CD14-positive monocyte (primary cell): ENCODE measurements around the gene HHIPL1. TPM values are rescaled to one million over a fixed set of nuclear protein-coding genes. Genes with fewer than 3 reads are reported as not detected.

Source experiments
- DNase-seq, 3 donors: peaks; one replicate each; pipeline ENCODE4 v3.0.0-alpha.2; 2011 to 2022
- H2AFZ ChIP-seq: 2 replicates; pipeline ENCODE4 v1.6.0; 2012; ENCODE audit warnings: mild to moderate bottlenecking, low read depth, low read length, inconsistent platforms; ENCODE audit not compliant: insufficient read depth, poor library complexity, severe bottlenecking
- H3K27ac ChIP-seq, 2 donors: 1 replicate in 1 of 2; 2 replicates in 1 of 2; pipeline ENCODE4 v1.5.1; 2012 to 2013; ENCODE audit warnings: low read length in 2 of 2, control low read depth in 1 of 2, inconsistent platforms in 1 of 2, low read depth in 1 of 2, mild to moderate bottlenecking in 1 of 2
- H3K27me3 ChIP-seq, 2 donors: one replicate each; pipeline versions ENCODE4 v1.6.0 to v1.6.1; 2011 to 2013; ENCODE audit warnings: low read length in 2 of 2; ENCODE audit not compliant: control insufficient read depth in 2 of 2, insufficient read depth in 2 of 2
- H3K36me3 ChIP-seq, 2 donors: replicated peaks in 1 of 2; 1 replicate in 1 of 2; 2 replicates in 1 of 2; pipeline versions ENCODE4 v1.5.1 to v1.6.1; 2012 to 2013; ENCODE audit warnings: low read length in 2 of 2, control low read depth in 1 of 2, inconsistent platforms in 1 of 2, mild to moderate bottlenecking in 1 of 2; ENCODE audit not compliant: insufficient read depth in 2 of 2, control insufficient read depth in 1 of 2
- H3K4me1 ChIP-seq, 2 donors: 1 replicate in 1 of 2; 2 replicates in 1 of 2; pipeline versions ENCODE4 v1.5.1 to v1.6.1; 2012 to 2013; ENCODE audit warnings: low read length in 2 of 2, control low read depth in 1 of 2, inconsistent platforms in 1 of 2, mild to moderate bottlenecking in 1 of 2, moderate library complexity in 1 of 2; ENCODE audit not compliant: insufficient read depth in 2 of 2, control insufficient read depth in 1 of 2
- H3K4me2 ChIP-seq: replicated peaks from 2 replicates; pipeline ENCODE3; 2012; ENCODE audit warnings: low read length, moderate library complexity, mild to moderate bottlenecking; ENCODE audit not compliant: poor library complexity, severe bottlenecking; ENCODE audit errors: extremely low read depth
- H3K4me3 ChIP-seq, 3 experiments: fragments of 200-600 bp in 1 of 3; sonication (generic) in 1 of 3; replicated peaks in 1 of 3; 1 replicate in 2 of 3; 2 replicates in 1 of 3; pipeline ENCODE4 v1.5.1; 2011 to 2013; ENCODE audit warnings: low read length in 3 of 3, mild to moderate bottlenecking in 3 of 3, control low read depth in 2 of 3, low read depth in 2 of 3, inconsistent platforms in 1 of 3, moderate library complexity in 1 of 3
- H3K79me2 ChIP-seq: 2 replicates; pipeline ENCODE4 v1.6.0; 2012; ENCODE audit warnings: mild to moderate bottlenecking, control low read depth, inconsistent platforms, low read length, moderate library complexity; ENCODE audit not compliant: insufficient read depth
- H3K9ac ChIP-seq: 2 replicates; pipeline ENCODE4 v1.6.0; 2017; ENCODE audit warnings: low read length, mild to moderate bottlenecking; ENCODE audit not compliant: insufficient read depth, poor library complexity, severe bottlenecking
- H3K9me3 ChIP-seq, 2 donors: replicated peaks in 1 of 2; 1 replicate in 1 of 2; 2 replicates in 1 of 2; pipeline versions ENCODE4 v1.5.1 to v1.6.1; 2012 to 2013; ENCODE audit warnings: low read length in 2 of 2, control low read depth in 1 of 2; ENCODE audit not compliant: control insufficient read depth in 1 of 2, insufficient read depth in 1 of 2
- H4K20me1 ChIP-seq: 2 replicates; pipeline ENCODE4 v1.6.0; 2012; ENCODE audit warnings: mild to moderate bottlenecking, low read length, control low read depth, moderate library complexity; ENCODE audit not compliant: insufficient read depth
- H3K27ac Mint-ChIP-seq, 7 donors: one replicate each; pipeline ENCODE4 v1.8.0; 2020; ENCODE audit warnings: mild to moderate bottlenecking in 7 of 7, mixed read lengths in 7 of 7, moderate library complexity in 6 of 7, inconsistent platforms in 2 of 7
- H3K27me3 Mint-ChIP-seq, 3 donors: one replicate each; pipeline ENCODE4 v1.8.0; 2021 to 2022; ENCODE audit warnings: low read depth in 3 of 3, mild to moderate bottlenecking in 3 of 3, mixed read lengths in 3 of 3, moderate library complexity in 3 of 3, inconsistent platforms in 1 of 3
- H3K36me3 Mint-ChIP-seq, 2 donors: one replicate each; pipeline ENCODE4 v1.8.0; 2020; ENCODE audit warnings: mixed read lengths in 2 of 2, inconsistent platforms in 1 of 2, mild to moderate bottlenecking in 1 of 2
- H3K4me1 Mint-ChIP-seq: one replicate; pipeline ENCODE4 v1.8.0; 2020; ENCODE audit warnings: mild to moderate bottlenecking, mixed read lengths
- H3K4me3 Mint-ChIP-seq, 2 donors: one replicate each; pipeline ENCODE4 v1.8.0; 2020; ENCODE audit warnings: mild to moderate bottlenecking in 2 of 2, mixed read lengths in 2 of 2, moderate library complexity in 1 of 2
- H3K9me3 Mint-ChIP-seq, 7 donors: one replicate each; pipeline ENCODE4 v1.8.0; 2020 to 2022; ENCODE audit warnings: mixed read lengths in 7 of 7, mild to moderate bottlenecking in 6 of 7, moderate library complexity in 6 of 7, inconsistent platforms in 2 of 7
- CTCF ChIP-seq: fragments of 200-600 bp; IDR thresholded peaks from one replicate; pipeline ENCODE4 v1.8.0; 2022; ENCODE audit warnings: antibody characterized with exemption, mild to moderate bottlenecking
- WGBS: methylation state at CpG from one replicate; pipeline ENCODE4 v1.1.5; 2013; ENCODE audit warnings: missing lambda C conversion rate; ENCODE audit not compliant: insufficient coverage; 5-methylcytosine and 5-hydroxymethylcytosine counted together
- intact Hi-C, 2 donors: fragments of 100-400 bp; cut with micrococcal nuclease; formaldehyde crosslinking; loops; one replicate each; pipeline versions ENCODE4 v1.15.0 to v1.15.1; 2023
- polyA plus RNA-seq, 3 donors: library from polyadenylated mRNA; depleted of rRNA in 1 of 3; unstranded in 2 of 3; stranded (reverse) in 1 of 3; fragments of 300-500 nt in 2 of 3; fragments of >200 nt in 1 of 3; fragmentation: Illumina TruSeq in 2 of 3; gene quantifications; 1 replicate in 2 of 3; 2 replicates in 1 of 3; pipeline ENCODE4 v1.2.3, GENCODE V29; 2012 to 2021

Gene HHIPL1
- polyA plus RNA-seq, 3 donors: 0.09 TPM; not detected in 2

- Mint-ChIP-seq H3K4me1 (peaks cover 8% of the 10 kb centered on the region), H3K27ac (no peak overlapping the region), H3K36me3 (no peaks in the 10 kb centered on the region), H3K27me3 (peaks cover 21 to 37% (median 29%) of the 10 kb centered on the region in 3 donors), H3K4me3 (no peak overlapping the region), H3K9me3 (peaks cover 17 to 34% (median 23%) of the 10 kb centered on the region in 7 donors)
- Histone ChIP-seq H3K27me3 (peaks cover 0 to 11% of the 10 kb centered on the region in 2 donors), H3K27ac (no peak overlapping the region), H4K20me1 (no peaks in the 10 kb centered on the region), H3K36me3 (no peaks in the 10 kb centered on the region), H3K4me3 (no peak overlapping the region), H3K9ac (no peak overlapping the region), H3K9me3 (peaks cover 23 to 27% of the 10 kb centered on the region in 2 donors), H3K79me2 (no peaks in the 10 kb centered on the region), H3K4me1 (peaks cover 9 to 10% of the 10 kb centered on the region in 2 donors), H3K4me2 (no peak overlapping the region), H2AFZ (no peak overlapping the region)
- intact Hi-C loops: no loop called here
- no peak for DNase-seq
- WGBS: 81% methylated on average over 6 of the region's 8 CpGs
- TF ChIP-seq CTCF: no peak
These were observed 31.7 kb downstream of the HHIPL1 start for GRCh38 chr14:99676657-99677056.

GRCh38 chr14:99677231-99678140 lies 32.6 kb downstream of the HHIPL1 start:
- no peaks in the 10 kb centered on the region for H4K20me1 ChIP-seq
- Mint-ChIP-seq H3K36me3 (no peaks in the 10 kb centered on the region), H3K27ac (no peak overlapping the region), H3K27me3 (peaks cover 24 to 37% (median 30%) of the 10 kb centered on the region in 3 donors), H3K4me1 (peaks cover 7% of the 10 kb centered on the region), H3K9me3 (peaks cover 17 to 34% (median 23%) of the 10 kb centered on the region in 7 donors), H3K4me3 (no peak overlapping the region)
- peaks cover 0 to 11% of the 10 kb centered on the region in 2 donors for H3K27me3 ChIP-seq
- H3K4me2 ChIP-seq: no peak overlapping the region
- H3K27ac ChIP-seq: no peak overlapping the region
- no peaks in the 10 kb centered on the region for H3K79me2 ChIP-seq
- H2AFZ ChIP-seq: no peak overlapping the region
- H3K9ac ChIP-seq: no peak overlapping the region
- DNase-seq: no peak
- H3K36me3 ChIP-seq: no peaks in the 10 kb centered on the region
- H3K4me1 ChIP-seq: peaks cover 5 to 6% of the 10 kb centered on the region in 2 donors
- no peak for TF ChIP-seq CTCF
- H3K4me3 ChIP-seq: no peak overlapping the region
- 96% methylated on average over 11 of the region's 16 CpGs for WGBS
- peaks cover 23 to 27% of the 10 kb centered on the region in 2 donors for H3K9me3 ChIP-seq
- intact Hi-C loops: no loop called here
